SK-N-SH (cell line): Measurements from ENCODE around the gene ERC1. TPM values are rescaled to one million over a fixed set of nuclear protein-coding genes. Genes with fewer than 3 reads are reported as not detected.

Experiments
- CTCF ChIA-PET: fragments of 300-600, 350-600 bp; formaldehyde crosslinking; extraction: SDS; loops from one replicate; lab custom pipeline; 2021; lab: Yijun Ruan, JAX
- POLR2A ChIA-PET: fragments of 350-600 bp; sonication (Branson Sonifier 250); formaldehyde crosslinking; extraction: SDS; loops from one replicate; lab custom pipeline; 2020; ENCODE audit warnings: antibody characterized with exemption, inconsistent platforms; lab: Yijun Ruan, JAX
- DNase-seq: peaks from one replicate; pipeline ENCODE4 v3.0.0; 2012
- H2AFZ ChIP-seq: fragments of 200-600 bp; sonication (generic); 2 replicates; pipeline ENCODE4 v1.8.1; 2016; ENCODE audit warnings: antibody characterized with exemption, mild to moderate bottlenecking, low read depth
- H3F3A ChIP-seq: fragments of 200-600 bp; sonication (generic); replicated peaks from 2 replicates; pipeline ENCODE3; 2016; ENCODE audit warnings: antibody characterized with exemption, mild to moderate bottlenecking; ENCODE audit not compliant: insufficient read depth
- H3K27ac ChIP-seq, 2 experiments: fragments of 200-500 bp in 1 of 2; fragments of 200-600 bp in 1 of 2; sonication (Bioruptor generic) in 1 of 2; sonication (generic), shearing (Covaris generic) in 1 of 2; 2 replicates each; pipeline versions ENCODE4 v1.5.1 to v1.6.1; 2014 to 2016; ENCODE audit warnings: low read depth in 2 of 2, inconsistent platforms in 1 of 2, low read length in 1 of 2, mild to moderate bottlenecking in 1 of 2, mixed read lengths in 1 of 2
- H3K27me3 ChIP-seq: fragments of 200-600 bp; sonication (generic), shearing (Covaris generic); 2 replicates; pipeline ENCODE4 v1.6.1; 2016; ENCODE audit warnings: mixed run types; ENCODE audit not compliant: insufficient read depth
- H3K36me3 ChIP-seq, 2 experiments: fragments of 200-500 bp in 1 of 2; fragments of 200-600 bp in 1 of 2; sonication (Bioruptor generic) in 1 of 2; sonication (generic) in 1 of 2; replicated peaks in 1 of 2; 2 replicates each; pipeline versions ENCODE3 to v1.5.1; 2014 to 2016; ENCODE audit warnings: low read length in 1 of 2, mild to moderate bottlenecking in 1 of 2; ENCODE audit not compliant: insufficient read depth in 2 of 2, control insufficient read depth in 1 of 2
- H3K4me1 ChIP-seq, 2 experiments: fragments of 200-500 bp in 1 of 2; fragments of 200-600 bp in 1 of 2; sonication (Bioruptor generic) in 1 of 2; sonication (generic), shearing (Covaris generic) in 1 of 2; 2 replicates each; pipeline versions ENCODE4 v1.5.1 to v1.6.1; 2014 to 2016; ENCODE audit warnings: low read depth in 1 of 2, low read length in 1 of 2, mixed run types in 1 of 2; ENCODE audit not compliant: insufficient read depth in 2 of 2, control insufficient read depth in 1 of 2
- H3K4me2 ChIP-seq: fragments of 200-600 bp; sonication (generic), shearing (Covaris generic); 2 replicates; pipeline ENCODE4 v1.6.1; 2017; ENCODE audit warnings: mixed run types
- H3K4me3 ChIP-seq, 2 experiments: fragments of 200-500 bp in 1 of 2; fragments of 200-600 bp in 1 of 2; sonication (Bioruptor generic) in 1 of 2; sonication (generic), shearing (Covaris generic) in 1 of 2; 2 replicates each; pipeline versions ENCODE4 v1.5.1 to v1.8.1; 2014 to 2016; ENCODE audit warnings: low read depth in 2 of 2, inconsistent platforms in 1 of 2, low read length in 1 of 2, mild to moderate bottlenecking in 1 of 2, mixed read lengths in 1 of 2, moderate library complexity in 1 of 2
- H3K79me2 ChIP-seq: fragments of 200-600 bp; sonication (generic); 2 replicates; pipeline ENCODE4 v1.8.1; 2017; ENCODE audit warnings: mild to moderate bottlenecking; ENCODE audit not compliant: insufficient read depth
- H3K9ac ChIP-seq: fragments of 200-600 bp; sonication (generic); 2 replicates; pipeline ENCODE4 v1.6.1; 2017; ENCODE audit warnings: mixed run types
- H3K9me2 ChIP-seq: fragments of 200-600 bp; sonication (generic); 2 replicates; pipeline ENCODE4 v1.6.1; 2017; ENCODE audit warnings: mixed run types
- H3K9me3 ChIP-seq: fragments of 200-600 bp; sonication (generic); 2 replicates; pipeline ENCODE4 v1.6.1; 2017; ENCODE audit warnings: mixed run types, mild to moderate bottlenecking, moderate library complexity
- H4K20me1 ChIP-seq: fragments of 200-600 bp; sonication (generic); 2 replicates; pipeline ENCODE4 v1.6.1; 2017; ENCODE audit warnings: mild to moderate bottlenecking, mixed run types; ENCODE audit not compliant: insufficient read depth
- CHD2 ChIP-seq: fragments of 150-350 bp; IDR thresholded peaks from 2 replicates; pipeline ENCODE4 v1.6.1; 2018; ENCODE audit warnings: low read length; ENCODE audit not compliant: partially characterized antibody
- ELF1 ChIP-seq: IDR thresholded peaks from 2 replicates; pipeline ENCODE4 v1.4.0; 2012
- FOSL2 ChIP-seq: IDR thresholded peaks from 2 replicates; pipeline ENCODE4 v1.4.0; 2012; ENCODE audit warnings: low read depth, mild to moderate bottlenecking, moderate library complexity, borderline replicate concordance
- FOXJ3 ChIP-seq: sonication (generic); formaldehyde crosslinking; IDR thresholded peaks from 2 replicates; pipeline ENCODE4 v1.5.1; 2020; ENCODE audit warnings: mild to moderate bottlenecking, missing genetic modification reagents
- FOXM1 ChIP-seq: IDR thresholded peaks from 2 replicates; pipeline ENCODE4 v1.4.0; 2012; ENCODE audit warnings: low read depth, mild to moderate bottlenecking
- GABPA ChIP-seq: IDR thresholded peaks from 2 replicates; pipeline ENCODE4 v1.4.0; 2012; ENCODE audit warnings: low read depth, mild to moderate bottlenecking
- GATA2 ChIP-seq: sonication (generic); formaldehyde crosslinking; IDR thresholded peaks from 2 replicates; pipeline ENCODE4 v1.5.0; 2020; ENCODE audit warnings: mild to moderate bottlenecking, missing genetic modification reagents
- IRF3 ChIP-seq: fragments of 150-350 bp; IDR thresholded peaks from 2 replicates; pipeline ENCODE4 v1.6.1; 2016; ENCODE audit warnings: mild to moderate bottlenecking, low read depth, low read length
- JUND ChIP-seq: IDR thresholded peaks from 2 replicates; pipeline ENCODE4 v1.4.0; 2012
- MAX ChIP-seq: IDR thresholded peaks from 2 replicates; pipeline ENCODE4 v1.4.0; 2012; ENCODE audit warnings: low read depth
- MXI1 ChIP-seq: IDR thresholded peaks from 2 replicates; pipeline ENCODE4 v1.6.1; 2012; ENCODE audit warnings: mild to moderate bottlenecking, low read depth, low read length, improper control_type of control experiment
- NFIC ChIP-seq: IDR thresholded peaks from 2 replicates; pipeline ENCODE4 v1.4.0; 2012; ENCODE audit warnings: borderline replicate concordance
- RAD21 ChIP-seq: IDR thresholded peaks from 2 replicates; pipeline ENCODE4 v1.6.1; 2012; ENCODE audit warnings: mild to moderate bottlenecking, low read length
- RXRA ChIP-seq: IDR thresholded peaks from 2 replicates; pipeline ENCODE4 v1.4.0; 2012; ENCODE audit warnings: low read depth, mild to moderate bottlenecking, borderline replicate concordance
- SIN3A ChIP-seq: IDR thresholded peaks from 2 replicates; pipeline ENCODE4 v1.6.1; 2012; ENCODE audit warnings: low read depth, mild to moderate bottlenecking, low read length, moderate library complexity, borderline replicate concordance
- SMC3 ChIP-seq: IDR thresholded peaks from 2 replicates; pipeline ENCODE4 v1.6.1; 2012; ENCODE audit warnings: low read depth, low read length, improper control_type of control experiment
- TAF1 ChIP-seq: IDR thresholded peaks from 2 replicates; pipeline ENCODE4 v1.6.1; 2012; ENCODE audit warnings: low read depth, mild to moderate bottlenecking, low read length, moderate library complexity, borderline replicate concordance
- TCF12 ChIP-seq: IDR thresholded peaks from 2 replicates; pipeline ENCODE4 v1.4.0; 2012
- USF1 ChIP-seq: IDR thresholded peaks from 2 replicates; pipeline ENCODE4 v1.4.0; 2012; ENCODE audit warnings: low read depth, borderline replicate concordance
- WGBS: methylation state at CpG from one replicate; pipeline ENCODE4 v1.1.6; 2017; ENCODE audit warnings: low lambda C conversion rate; 5-methylcytosine and 5-hydroxymethylcytosine counted together
- polyA plus RNA-seq, 3 experiments: library from polyadenylated mRNA; depleted of rRNA; stranded (reverse); fragments of >200 nt; gene quantifications; 2 replicates each; pipeline ENCODE4 v1.2.3, GENCODE V29; 2012
- TF ChIP-seq, protein P1 (sequence below): fragments of 200-600 bp; sonication (generic); IDR thresholded peaks from 2 replicates; pipeline ENCODE4 v1.6.1; 2017; ENCODE audit warnings: antibody characterized with exemption, mild to moderate bottlenecking, moderate library complexity

Gene ERC1
- polyA plus RNA-seq, 1 of the 3 experiments (the other 2 are of a cell fraction) = 7.5 TPM

DNA sequence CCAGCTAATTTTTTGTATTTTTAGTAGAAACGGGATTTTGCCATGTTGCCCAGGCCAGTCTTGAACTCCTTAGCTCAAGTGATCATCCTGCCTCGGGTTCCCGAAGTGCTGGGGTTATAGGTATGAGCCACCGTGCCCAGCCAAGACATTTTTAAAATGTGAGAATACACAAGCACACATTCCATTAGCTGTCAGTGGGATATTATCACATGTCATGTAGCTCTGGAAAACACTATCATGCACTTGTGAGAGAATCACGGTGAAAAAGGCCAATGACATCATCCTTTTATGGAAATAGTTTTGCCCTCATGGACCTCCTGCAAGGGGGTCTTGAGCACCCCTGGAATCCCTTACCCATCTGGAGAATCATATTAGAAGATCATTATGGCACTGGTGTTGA is 28.3 kb downstream of the ERC1 start:
- Histone ChIP-seq H3K27me3 (no peaks in the 10 kb centered on the region), H3K4me3 (no peak overlapping the region), H3K9me2 (no peaks in the 10 kb centered on the region), H2AFZ (no peak overlapping the region), H3K27ac (no peak overlapping the region), H3K4me1 (no peaks in the 10 kb centered on the region; a peak in 1 of 4 replicates), H3K9me3 (no peaks in the 10 kb centered on the region), H3K9ac (no peak overlapping the region), H3K4me2 (no peak overlapping the region), H4K20me1 (no peaks in the 10 kb centered on the region), H3K79me2 (peaks cover 90% of the 10 kb centered on the region), H3K36me3 (peaks cover 0 to 19% of the 10 kb centered on the region in 2 experiments), H3F3A (peaks cover 4% of the 10 kb centered on the region)
- POLR2A ChIA-PET = no interaction called here
- no peak for DNase-seq
- CTCF ChIA-PET = interaction anchor here (0.9 kb wide), 1 partner anchor 73 kb away, joined by 3 read pairs; no protein-coding TSS in a partner anchor
- 96% methylated on average over 5 of the region's 5 CpGs for WGBS
- TF ChIP-seq CHD2 (no peak), IRF3 (no peak), NFIC (no peak), RAD21 (no peak), GATA2 (no peak)
- TF ChIP-seq, all 33 proteins: peak for 0

- H3K4me2 ChIP-seq = no peak overlapping the region
- H3K9me2 ChIP-seq = no peaks in the 10 kb centered on the region
- ChIA-PET CTCF (interaction anchor here (1.1 kb wide), 1 partner anchor 11 kb away, joined by 4 read pairs; no protein-coding TSS in a partner anchor), POLR2A (no interaction called here)
- no peaks in the 10 kb centered on the region for H4K20me1 ChIP-seq
- DNase-seq = no peak
- H3K4me1 ChIP-seq = no peaks in the 10 kb centered on the region
- H2AFZ ChIP-seq = no peak overlapping the region
- peaks cover 0 to 11% of the 10 kb centered on the region in 2 experiments for H3K36me3 ChIP-seq
- H3K4me3 ChIP-seq = no peak overlapping the region
- WGBS = 100% methylated on average over 3 of the region's 3 CpGs
- H3K27ac ChIP-seq = no peak overlapping the region
- H3F3A ChIP-seq = peaks cover 8% of the 10 kb centered on the region
- H3K9ac ChIP-seq = no peak overlapping the region
- peaks cover 90% of the 10 kb centered on the region for H3K79me2 ChIP-seq
- no peaks in the 10 kb centered on the region for H3K27me3 ChIP-seq
- no peaks in the 10 kb centered on the region for H3K9me3 ChIP-seq
- TF ChIP-seq ELF1 (no peak), CHD2 (no peak), IRF3 (no peak), RAD21 (no peak), TCF12 (no peak), TAF1 (no peak), RXRA (no peak), GATA2 (no peak), FOSL2 (no peak), SMC3 (no peak), MXI1 (no peak), JUND (no peak), USF1 (no peak), GABPA (no peak), MAX (no peak), FOXJ3 (no peak), FOXM1 (no peak), SIN3A (no peak)
- TF ChIP-seq, protein P1, sequence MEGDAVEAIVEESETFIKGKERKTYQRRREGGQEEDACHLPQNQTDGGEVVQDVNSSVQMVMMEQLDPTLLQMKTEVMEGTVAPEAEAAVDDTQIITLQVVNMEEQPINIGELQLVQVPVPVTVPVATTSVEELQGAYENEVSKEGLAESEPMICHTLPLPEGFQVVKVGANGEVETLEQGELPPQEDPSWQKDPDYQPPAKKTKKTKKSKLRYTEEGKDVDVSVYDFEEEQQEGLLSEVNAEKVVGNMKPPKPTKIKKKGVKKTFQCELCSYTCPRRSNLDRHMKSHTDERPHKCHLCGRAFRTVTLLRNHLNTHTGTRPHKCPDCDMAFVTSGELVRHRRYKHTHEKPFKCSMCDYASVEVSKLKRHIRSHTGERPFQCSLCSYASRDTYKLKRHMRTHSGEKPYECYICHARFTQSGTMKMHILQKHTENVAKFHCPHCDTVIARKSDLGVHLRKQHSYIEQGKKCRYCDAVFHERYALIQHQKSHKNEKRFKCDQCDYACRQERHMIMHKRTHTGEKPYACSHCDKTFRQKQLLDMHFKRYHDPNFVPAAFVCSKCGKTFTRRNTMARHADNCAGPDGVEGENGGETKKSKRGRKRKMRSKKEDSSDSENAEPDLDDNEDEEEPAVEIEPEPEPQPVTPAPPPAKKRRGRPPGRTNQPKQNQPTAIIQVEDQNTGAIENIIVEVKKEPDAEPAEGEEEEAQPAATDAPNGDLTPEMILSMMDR = no peak
Measured at GRCh38 chr12:1020389-1020788, 29.4 kb downstream of the ERC1 start.
